GM21717 (cell line): ENCODE data around the gene CDH23.

ENCODE experiments used
- ATAC-seq: cut with Tn5 transposase; IDR thresholded peaks from one replicate; pipeline ENCODE4 v1.9.1; 2021; ENCODE audit warnings: mild to moderate bottlenecking, moderate library complexity; ENCODE audit not compliant: unreplicated experiment

The CDH23 gene

GRCh38 chr10:71746344-71747037 lies 349.8 kb downstream of the CDH23 start:
- ATAC-seq = no peak

GRCh38 chr10:71747039-71747531 lies 350.4 kb downstream of the CDH23 start:
- ATAC-seq = no peak

GRCh38 chr10:71747551-71748523 lies 351.1 kb downstream of the CDH23 start:
- no peak for ATAC-seq

GRCh38 chr10:71748671-71749191 lies 352.0 kb downstream of the CDH23 start:
- ATAC-seq = no peak

- ATAC-seq = no peak
Measured at GRCh38 chr10:71749396-71749795, 352.7 kb downstream of the CDH23 start.

GRCh38 chr10:71750124-71750841 lies 353.6 kb downstream of the CDH23 start:
- no peak for ATAC-seq

GRCh38 chr10:71750986-71751385 lies 354.3 kb downstream of the CDH23 start:
- no peak for ATAC-seq

GRCh38 chr10:71751515-71752224 lies 354.9 kb downstream of the CDH23 start:
- ATAC-seq = no peak

- ATAC-seq = no peak
Measured at GRCh38 chr10:71752391-71753090, 355.8 kb downstream of the CDH23 start.

GRCh38 chr10:71753091-71753959 lies 356.6 kb downstream of the CDH23 start:
- no peak for ATAC-seq

- no peak for ATAC-seq
Measured at GRCh38 chr10:71753960-71754505, 357.3 kb downstream of the CDH23 start.

GRCh38 chr10:71754562-71754961 lies 357.8 kb downstream of the CDH23 start:
- no peak for ATAC-seq

GRCh38 chr10:71755179-71755879 lies 358.6 kb downstream of the CDH23 start:
- no peak for ATAC-seq

GRCh38 chr10:71756311-71757191 lies 359.8 kb downstream of the CDH23 start:
- no peak for ATAC-seq

GRCh38 chr10:71757399-71757922 lies 360.7 kb downstream of the CDH23 start:
- no peak for ATAC-seq

GRCh38 chr10:71761105-71761511 lies 364.4 kb downstream of the CDH23 start:
- no peak for ATAC-seq
